Smooth muscle cell (in vitro differentiated cells): Measurements from ENCODE around the gene C1orf115. TPM values are rescaled to one million over a fixed set of nuclear protein-coding genes. Genes with fewer than 3 reads are reported as not detected.

Source experiments
- DNase-seq: peaks from one replicate; lab custom pipeline; 2025; ENCODE audit not compliant: unreplicated experiment; lab: John Stamatoyannopoulos, UW
- H2AFZ ChIP-seq: fragments of 200-600 bp; sonication (generic); 2 replicates; pipeline ENCODE4 v1.6.0; 2016; ENCODE audit warnings: antibody characterized with exemption, low read depth, mild to moderate bottlenecking
- H3F3A ChIP-seq: fragments of 200-600 bp; sonication (generic); 2 replicates; pipeline ENCODE4 v1.6.0; 2017; ENCODE audit warnings: antibody characterized with exemption, low read depth
- H3K27ac ChIP-seq: fragments of 200-600 bp; sonication (generic); 2 replicates; pipeline ENCODE4 v1.5.1; 2016; ENCODE audit warnings: low read depth, mild to moderate bottlenecking
- H3K27me3 ChIP-seq: fragments of 200-600 bp; sonication (generic); 2 replicates; pipeline ENCODE4 v1.6.1; 2016; ENCODE audit warnings: low read depth, mild to moderate bottlenecking
- H3K36me3 ChIP-seq: fragments of 200-600 bp; sonication (generic); 2 replicates; pipeline ENCODE4 v1.5.1; 2016; ENCODE audit warnings: low read depth
- H3K4me1 ChIP-seq: fragments of 200-600 bp; sonication (generic); 2 replicates; pipeline ENCODE4 v1.5.1; 2016; ENCODE audit warnings: low read depth
- H3K4me2 ChIP-seq: fragments of 200-600 bp; sonication (generic); 2 replicates; pipeline ENCODE4 v1.6.0; 2016; ENCODE audit warnings: mild to moderate bottlenecking
- H3K4me3 ChIP-seq: fragments of 200-600 bp; sonication (generic); 2 replicates; pipeline ENCODE4 v1.5.1; 2016; ENCODE audit warnings: mild to moderate bottlenecking
- H3K79me2 ChIP-seq: fragments of 200-600 bp; sonication (generic); 2 replicates; pipeline ENCODE4 v1.6.0; 2016; ENCODE audit warnings: low read depth, mild to moderate bottlenecking
- H3K9ac ChIP-seq: fragments of 200-600 bp; sonication (generic); 2 replicates; pipeline ENCODE4 v1.6.0; 2016; ENCODE audit warnings: low read depth
- H3K9me3 ChIP-seq: fragments of 200-600 bp; sonication (generic); replicated peaks from 2 replicates; pipeline ENCODE4 v1.5.1; 2016; ENCODE audit warnings: low read depth
- H4K20me1 ChIP-seq: fragments of 200-600 bp; sonication (generic); 2 replicates; pipeline ENCODE4 v1.6.0; 2016; ENCODE audit warnings: low read depth
- CTCF ChIP-seq: fragments of 200-600 bp; sonication (generic); IDR thresholded peaks from 2 replicates; pipeline ENCODE4 v1.5.1; 2017; ENCODE audit warnings: borderline replicate concordance, mild to moderate bottlenecking, antibody characterized with exemption; ENCODE audit not compliant: insufficient read depth, poor library complexity, severe bottlenecking
- WGBS: methylation state at CpG from one replicate; pipeline ENCODE4 v1.1.7; 2016; ENCODE audit warnings: low lambda C conversion rate; 5-methylcytosine and 5-hydroxymethylcytosine counted together
- polyA plus RNA-seq: library from polyadenylated mRNA; unstranded; fragments of >200 nt; fragmentation: Nextera tagmentation; extraction: Ambion mirVana; gene quantifications from 2 replicates; pipeline ENCODE4 v1.2.1, GENCODE V29; 2016
- total RNA-seq: library from RNA; depleted of rRNA; stranded (reverse); fragments of >200 nt; gene quantifications from 2 replicates; pipeline ENCODE4 v1.2.3, GENCODE V29; 2014

The C1orf115 gene
- total and polyA plus RNA-seq, 2 experiments from 2014 or later, result 0.05 to 1.2 TPM

- Histone ChIP-seq H3K9ac (no peak overlapping the region), H3K4me1 (no peaks in the 10 kb centered on the region), H3K79me2 (no peaks in the 10 kb centered on the region), H4K20me1 (no peaks in the 10 kb centered on the region), H2AFZ (no peak overlapping the region), H3K27me3 (peaks cover 5% of the 10 kb centered on the region), H3K36me3 (no peaks in the 10 kb centered on the region), H3K4me3 (no peak overlapping the region), H3K27ac (no peak overlapping the region), H3F3A (no peaks in the 10 kb centered on the region), H3K9me3 (no peaks in the 10 kb centered on the region), H3K4me2 (no peak overlapping the region)
- no peak for DNase-seq
- WGBS, result 65% methylated on average over 3 of the region's 3 CpGs
- no peak for TF ChIP-seq CTCF
These were observed 36.5 kb downstream of the C1orf115 start for GRCh38 chr1:220726634-220727033.

- no peaks in the 10 kb centered on the region for H3K36me3 ChIP-seq
- no peak for TF ChIP-seq CTCF
- H3K4me3 ChIP-seq, result no peak overlapping the region
These were observed 37.4 kb downstream of the C1orf115 start for GRCh38 chr1:220727519-220727918.

GRCh38 chr1:220730486-220730885, 40.3 kb downstream of the C1orf115 start:
- Histone ChIP-seq H3F3A (no peaks in the 10 kb centered on the region), H3K27ac (no peak overlapping the region), H3K9me3 (no peaks in the 10 kb centered on the region), H3K9ac (no peak overlapping the region), H3K36me3 (no peaks in the 10 kb centered on the region), H2AFZ (no peak overlapping the region), H3K27me3 (peaks cover 5% of the 10 kb centered on the region), H3K79me2 (no peaks in the 10 kb centered on the region), H3K4me2 (no peak overlapping the region), H3K4me3 (no peak overlapping the region), H4K20me1 (no peaks in the 10 kb centered on the region), H3K4me1 (no peaks in the 10 kb centered on the region)
- WGBS, result 81% methylated on average over 2 of the region's 2 CpGs
- DNase-seq, result no peak
- TF ChIP-seq CTCF, result no peak

More at GRCh38 chr1:220727519-220727918, 37.4 kb downstream of the C1orf115 start:
- Histone ChIP-seq H3F3A (no peaks in the 10 kb centered on the region), H3K9me3 (no peaks in the 10 kb centered on the region), H3K79me2 (no peaks in the 10 kb centered on the region), H3K27ac (no peak overlapping the region), H2AFZ (no peak overlapping the region), H4K20me1 (no peaks in the 10 kb centered on the region), H3K4me1 (no peaks in the 10 kb centered on the region), H3K27me3 (peaks cover 5% of the 10 kb centered on the region), H3K4me2 (no peak overlapping the region), H3K9ac (no peak overlapping the region)
- no peak for DNase-seq
- WGBS, result 96% methylated on average over 1 of the region's 1 CpG

GRCh38 chr1:220732137-220732536, 42.0 kb downstream of the C1orf115 start:
- Histone ChIP-seq H3K36me3 (no peaks in the 10 kb centered on the region), H3K27me3 (no peaks in the 10 kb centered on the region), H3K4me3 (no peak overlapping the region), H3K9ac (no peak overlapping the region), H3K4me1 (no peaks in the 10 kb centered on the region), H3K79me2 (no peaks in the 10 kb centered on the region), H2AFZ (peak overlapping the region; percentile 55), H3K27ac (no peak overlapping the region), H3F3A (no peaks in the 10 kb centered on the region), H3K9me3 (no peaks in the 10 kb centered on the region), H4K20me1 (no peaks in the 10 kb centered on the region), H3K4me2 (no peak overlapping the region)
- no peak for TF ChIP-seq CTCF
- WGBS, result 91% methylated on average over 3 of the region's 3 CpGs
- DNase-seq, result no peak
